Left renal cortex interstitium (tissue), 4 donors: ENCODE results near the gene MGAT5. TPM values are rescaled to one million over a fixed set of nuclear protein-coding genes. Genes with fewer than 3 reads are reported as not detected.

ENCODE experiments used
- DNase-seq, 4 donors: peaks; one replicate each; pipeline ENCODE4 v3.0.0-alpha.2; 2013; ENCODE audit warnings: low read depth in 4 of 4, low spot score in 2 of 4, missing footprints in 1 of 4
- polyA plus RNA-seq, 4 donors: library from polyadenylated mRNA; unstranded; fragments of 120-200 nt; gene quantifications; one replicate each; pipeline ENCODE4 v1.2.1, GENCODE V29; 2013; ENCODE audit not compliant: insufficient read length in 4 of 4

Gene MGAT5
- polyA plus RNA-seq, 4 donors = 42.8 to 48.9 (median 45.8) TPM

GRCh38 chr2:134360745-134361487, 107.0 kb downstream of the MGAT5 start:
- no peak for DNase-seq

GRCh38 chr2:134361648-134362047, 107.8 kb downstream of the MGAT5 start:
- no peak for DNase-seq

- no peak for DNase-seq
Measured at GRCh38 chr2:134362152-134362668, 108.3 kb downstream of the MGAT5 start.

GRCh38 chr2:134362740-134363139, 108.9 kb downstream of the MGAT5 start:
- no peak for DNase-seq

- DNase-seq = no peak
Measured at GRCh38 chr2:134365356-134365755, 111.5 kb downstream of the MGAT5 start.

- DNase-seq = no peak
Measured at GRCh38 chr2:134366359-134366758, 112.5 kb downstream of the MGAT5 start.

- no peak for DNase-seq
Measured at GRCh38 chr2:134367213-134367612, 113.3 kb downstream of the MGAT5 start.

- DNase-seq = peak in 2 of 4 donors; percentile 33 to 43
Measured at GRCh38 chr2:134368009-134368817, 114.3 kb downstream of the MGAT5 start.

- no peak for DNase-seq
Measured at GRCh38 chr2:134369220-134369902, 115.5 kb downstream of the MGAT5 start.

GRCh38 chr2:134370655-134371445, 117.0 kb downstream of the MGAT5 start:
- no peak for DNase-seq

GRCh38 chr2:134372141-134372540, 118.3 kb downstream of the MGAT5 start:
- DNase-seq = no peak

- DNase-seq = no peak
Measured at GRCh38 chr2:134372611-134373131, 118.8 kb downstream of the MGAT5 start.

GRCh38 chr2:134375935-134376334, 122.1 kb downstream of the MGAT5 start:
- no peak for DNase-seq

GRCh38 chr2:134377730-134378129, 123.9 kb downstream of the MGAT5 start:
- DNase-seq = no peak

GRCh38 chr2:134379293-134379692, 125.4 kb downstream of the MGAT5 start:
- no peak for DNase-seq

GRCh38 chr2:134379722-134380121, 125.8 kb downstream of the MGAT5 start:
- DNase-seq = no peak

GRCh38 chr2:134381141-134381540, 127.3 kb downstream of the MGAT5 start:
- DNase-seq = no peak

- no peak for DNase-seq
Measured at GRCh38 chr2:134384131-134384530, 130.3 kb downstream of the MGAT5 start.

- no peak for DNase-seq
Measured at GRCh38 chr2:134385195-134385594, 131.3 kb downstream of the MGAT5 start.

- DNase-seq = no peak
Measured at GRCh38 chr2:134386310-134386709, 132.4 kb downstream of the MGAT5 start.
